ENCODE data around the gene ID2.

The ID2 gene, protein sequence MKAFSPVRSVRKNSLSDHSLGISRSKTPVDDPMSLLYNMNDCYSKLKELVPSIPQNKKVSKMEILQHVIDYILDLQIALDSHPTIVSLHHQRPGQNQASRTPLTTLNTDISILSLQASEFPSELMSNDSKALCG
- 49.7 to 354 reads per million in 2 experiments for total RNA-seq

DNA sequence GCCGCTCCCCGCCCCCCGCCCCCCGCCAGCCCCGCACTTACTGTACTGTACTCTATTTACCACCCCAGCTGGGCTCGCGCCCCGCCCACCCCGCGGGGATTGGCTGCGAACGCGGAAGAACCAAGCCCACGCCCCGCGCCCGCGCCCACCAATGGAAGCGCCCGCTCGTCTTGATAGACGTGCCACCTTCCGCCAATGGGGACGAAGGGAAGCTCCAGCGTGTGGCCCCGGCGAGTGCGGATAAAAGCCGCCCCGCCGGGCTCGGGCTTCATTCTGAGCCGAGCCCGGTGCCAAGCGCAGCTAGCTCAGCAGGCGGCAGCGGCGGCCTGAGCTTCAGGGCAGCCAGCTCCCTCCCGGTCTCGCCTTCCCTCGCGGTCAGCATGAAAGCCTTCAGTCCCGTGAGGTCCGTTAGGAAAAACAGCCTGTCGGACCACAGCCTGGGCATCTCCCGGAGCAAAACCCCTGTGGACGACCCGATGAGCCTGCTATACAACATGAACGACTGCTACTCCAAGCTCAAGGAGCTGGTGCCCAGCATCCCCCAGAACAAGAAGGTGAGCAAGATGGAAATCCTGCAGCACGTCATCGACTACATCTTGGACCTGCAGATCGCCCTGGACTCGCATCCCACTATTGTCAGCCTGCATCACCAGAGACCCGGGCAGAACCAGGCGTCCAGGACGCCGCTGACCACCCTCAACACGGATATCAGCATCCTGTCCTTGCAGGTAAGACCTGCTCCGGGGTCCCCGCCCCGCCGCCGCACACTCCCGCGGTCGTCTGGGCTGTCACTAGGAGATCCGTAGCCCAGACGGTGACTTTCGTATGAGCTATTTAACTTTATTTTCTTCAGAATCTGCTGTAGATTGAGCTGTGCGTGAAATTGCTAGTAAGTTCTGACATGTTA lies at the start of gene ID2:
Gene ID2 (plus strand): TSS at position 271 of the 907 bp plus-strand sequence. CDS start 110 bp downstream, at position 381.
- peak; percentile 94 for DNase-seq (ENCODE audit: low read depth)

DNA sequence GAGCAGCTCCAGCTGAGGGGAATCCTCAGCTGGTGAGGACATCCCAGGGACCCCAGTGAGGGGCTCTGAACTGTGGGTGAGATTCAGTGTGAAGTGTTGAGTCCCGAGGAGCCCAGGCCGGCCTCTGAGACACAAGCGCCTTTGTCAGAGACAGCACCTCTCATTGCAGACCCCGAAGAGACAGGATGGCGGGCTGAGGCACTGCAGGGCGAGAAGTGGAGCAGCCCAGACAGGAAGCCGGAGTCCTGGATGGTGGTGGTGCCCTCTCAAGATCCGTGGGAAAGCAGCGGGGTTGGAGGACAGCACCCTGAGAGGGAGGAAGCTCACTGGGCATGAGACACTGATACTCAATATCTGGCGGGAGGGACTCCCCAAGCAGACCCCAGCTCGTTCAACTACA lies 49.1 kb upstream of the ID2 start:
- no peak for DNase-seq (ENCODE audit: low read depth)

DNA sequence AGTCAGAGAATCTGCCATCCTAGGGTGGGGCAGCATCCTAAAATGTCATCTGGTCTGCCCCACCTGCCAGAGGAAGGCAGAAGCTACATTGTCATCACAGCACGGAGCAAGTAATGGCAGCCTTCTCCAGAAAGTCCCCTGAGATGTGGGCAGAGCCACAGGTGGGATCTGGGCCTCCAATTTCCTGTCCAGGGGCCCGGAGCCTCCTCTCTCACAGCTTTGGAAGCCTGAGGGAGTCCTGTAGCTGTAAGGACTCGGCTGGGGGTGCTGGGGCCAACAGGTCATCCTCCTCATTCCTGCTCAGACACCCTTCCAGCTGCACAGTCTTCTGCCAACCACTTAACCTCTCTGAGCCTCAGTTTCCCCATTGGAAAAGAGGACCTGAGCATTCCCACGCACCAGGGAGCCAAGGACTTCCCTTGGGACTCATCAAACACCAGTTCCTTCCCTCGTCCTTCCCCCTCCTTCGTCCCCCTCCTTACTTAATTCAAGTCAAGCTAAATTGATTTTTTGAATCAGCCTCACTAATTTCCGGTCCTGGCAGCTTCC lies 48.6 kb upstream of the ID2 start:
- no peak for DNase-seq (ENCODE audit: low read depth)

DNA sequence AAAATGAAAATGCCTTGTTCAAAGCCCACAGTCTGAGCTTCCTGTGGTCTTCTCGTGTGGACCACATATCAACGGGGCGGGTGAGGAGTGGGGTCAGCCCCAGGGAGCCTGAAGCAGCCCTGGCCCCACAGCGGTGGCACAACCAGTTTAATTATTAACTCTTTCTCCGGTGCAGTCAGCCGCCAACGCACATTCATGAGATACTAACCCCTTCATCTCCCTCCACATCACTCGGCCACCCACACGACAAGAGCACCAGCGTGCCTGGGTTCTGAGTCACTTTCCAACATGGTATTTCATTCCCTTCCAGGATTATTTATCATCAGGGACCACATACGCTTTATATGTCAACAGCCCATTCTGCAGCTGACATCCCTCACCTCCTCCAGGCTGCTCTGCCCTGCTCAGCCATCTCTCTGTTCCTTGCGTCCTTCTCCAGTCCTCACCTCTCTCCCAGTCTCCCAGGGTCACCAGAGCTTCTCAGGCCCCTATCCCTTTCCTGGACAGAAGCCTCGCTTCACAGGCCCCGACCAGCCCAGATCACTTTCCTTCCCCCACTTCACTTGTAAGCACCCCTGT lies 48.0 kb upstream of the ID2 start:
- no peak for DNase-seq (ENCODE audit: low read depth)

DNA sequence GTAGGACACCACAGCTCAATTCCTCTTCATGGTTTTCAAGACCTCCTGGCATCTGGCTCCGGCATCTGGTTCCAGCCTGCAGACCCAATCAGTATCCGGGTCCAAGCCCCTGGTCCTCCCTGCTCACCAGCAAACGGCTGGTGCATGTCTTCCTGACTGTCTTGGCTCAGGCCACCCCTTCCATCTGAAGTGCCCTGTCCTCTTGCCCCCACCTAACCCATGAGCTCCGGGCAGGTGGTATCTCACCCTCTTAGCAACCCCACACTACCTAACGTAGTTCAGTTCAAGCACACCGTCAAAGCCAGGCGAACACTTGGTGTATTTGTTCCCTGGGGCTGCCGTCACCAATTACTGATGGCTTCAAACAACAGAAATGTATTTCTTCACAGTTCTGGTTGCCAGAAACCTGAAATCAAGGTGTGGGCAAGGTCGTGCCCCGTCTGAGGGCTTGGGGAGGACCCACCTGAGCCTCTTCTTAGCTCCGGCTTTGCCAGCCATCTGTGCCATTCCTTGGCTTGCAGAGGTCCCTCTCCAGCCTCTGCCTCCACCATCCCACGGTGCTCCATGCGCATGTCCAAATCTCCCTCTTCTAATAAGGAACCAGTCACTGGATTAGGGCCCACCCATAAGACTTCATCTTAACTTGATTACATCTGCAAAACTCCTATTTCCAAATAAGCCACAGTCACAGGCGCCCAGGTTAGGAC lies 47.2 kb upstream of the ID2 start:
- no peak for DNase-seq (ENCODE audit: low read depth)

DNA sequence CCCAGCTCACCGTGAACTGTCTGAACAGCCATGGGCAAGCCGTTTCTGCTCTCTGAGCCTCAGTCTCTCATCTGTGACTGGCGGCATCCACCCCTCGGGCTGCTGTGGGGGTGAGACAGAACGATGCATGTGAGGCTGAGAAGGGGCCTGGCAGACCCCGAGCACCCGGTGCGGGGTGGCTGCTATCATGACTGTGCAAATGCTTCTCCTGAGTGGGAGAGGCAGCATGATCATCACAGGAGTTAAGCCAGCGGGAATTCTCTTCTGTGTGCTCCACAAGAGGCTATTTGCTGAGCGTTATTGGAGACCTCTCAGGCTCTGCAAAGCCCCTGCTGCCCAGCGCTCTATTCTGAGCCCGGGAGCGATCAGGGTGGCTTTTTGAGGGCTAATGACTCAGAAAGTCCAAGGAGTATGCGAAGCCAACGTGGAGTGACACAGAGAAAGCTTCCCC lies 45.8 kb upstream of the ID2 start:
- no peak for DNase-seq (ENCODE audit: low read depth)

DNA sequence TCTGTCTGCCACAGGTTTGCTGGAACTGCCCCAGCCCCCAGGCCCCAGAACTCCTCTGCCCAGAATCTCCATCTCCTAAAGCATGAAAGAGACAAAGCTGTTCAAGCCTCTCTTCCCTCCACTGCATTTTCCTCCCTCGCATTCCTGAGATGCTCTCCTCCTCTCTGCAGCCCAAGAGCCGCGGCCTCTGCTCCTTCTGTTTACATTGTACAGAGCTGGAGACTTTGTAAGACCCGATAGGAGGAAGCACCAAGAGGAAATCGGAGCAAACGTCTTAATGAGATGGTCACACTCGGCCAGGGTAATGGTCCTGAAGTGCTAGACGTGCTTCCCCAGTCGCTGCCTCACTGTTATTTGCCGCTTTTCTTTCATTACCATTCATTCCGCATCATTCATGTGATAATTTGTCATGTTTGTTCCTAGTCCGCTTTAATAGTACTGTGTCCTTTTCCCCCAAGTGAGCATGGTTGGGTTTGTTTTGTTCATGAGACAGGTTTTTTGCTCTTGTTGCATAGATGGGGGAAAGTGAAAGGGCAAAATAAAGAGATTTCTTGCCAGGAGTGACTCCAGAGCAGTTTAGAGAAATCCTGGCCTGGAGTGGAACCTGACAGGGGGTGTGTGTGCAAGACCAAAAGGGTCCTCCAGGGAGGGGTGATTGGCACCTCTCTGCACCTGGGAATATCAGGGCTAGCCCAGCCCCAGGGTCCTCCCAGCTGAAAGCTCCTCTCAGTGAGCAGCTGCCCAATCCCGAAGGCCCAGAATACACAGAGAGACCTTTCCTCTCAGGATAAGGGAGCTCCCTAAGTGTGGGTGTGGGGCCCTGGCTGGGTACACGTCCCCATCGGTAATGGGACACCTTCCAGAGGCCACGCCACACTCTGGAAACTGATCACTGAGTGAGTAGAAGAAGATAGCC lies 44.9 kb upstream of the ID2 start:
- no peak for DNase-seq (ENCODE audit: low read depth)

DNA sequence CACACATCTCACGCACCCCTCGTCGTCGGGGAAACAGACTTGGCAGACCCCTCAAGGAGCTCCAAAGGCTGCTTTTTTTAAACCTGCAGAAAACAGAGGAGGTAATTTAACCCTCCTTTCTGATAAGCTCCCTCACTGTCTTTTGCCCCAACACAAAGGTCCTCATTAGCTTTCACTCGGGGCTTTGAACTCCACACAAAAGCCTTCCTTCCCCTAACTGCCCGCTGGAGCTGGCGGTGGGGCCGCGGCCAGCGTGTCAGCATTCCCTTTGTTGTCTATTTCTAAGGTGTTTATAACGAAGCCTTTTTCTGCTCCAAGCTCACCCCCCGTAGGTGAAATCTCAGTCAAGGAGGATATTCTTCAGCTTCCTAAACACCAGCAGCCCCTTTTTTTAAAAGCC lies 43.5 kb upstream of the ID2 start:
- no peak for DNase-seq (ENCODE audit: low read depth)

DNA sequence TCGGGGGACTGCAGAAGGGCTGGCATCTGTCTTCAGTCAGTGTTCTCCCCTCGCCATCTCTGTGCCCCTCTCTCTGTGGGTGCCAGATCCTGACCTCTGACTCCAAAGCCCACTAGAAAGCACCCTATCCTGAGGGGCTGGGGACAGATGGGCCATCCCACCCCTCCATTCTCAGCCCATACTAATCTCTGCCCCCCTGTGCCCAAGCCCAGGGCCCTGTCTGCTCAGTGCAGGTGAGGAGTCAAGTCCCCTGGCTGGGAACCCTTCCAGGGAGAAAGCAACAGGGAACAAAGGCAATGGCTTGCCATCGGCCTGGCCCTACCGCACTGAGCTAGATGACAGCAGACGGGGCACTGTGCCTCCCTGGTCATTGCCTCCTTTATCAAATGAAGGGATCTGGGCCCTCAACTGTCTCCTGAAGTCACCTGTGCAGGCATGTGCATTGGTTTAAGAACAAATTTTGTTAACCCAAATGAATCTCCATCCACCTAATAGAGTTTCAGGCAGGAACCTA lies 42.7 kb upstream of the ID2 start:
- no peak for DNase-seq (ENCODE audit: low read depth)

DNA sequence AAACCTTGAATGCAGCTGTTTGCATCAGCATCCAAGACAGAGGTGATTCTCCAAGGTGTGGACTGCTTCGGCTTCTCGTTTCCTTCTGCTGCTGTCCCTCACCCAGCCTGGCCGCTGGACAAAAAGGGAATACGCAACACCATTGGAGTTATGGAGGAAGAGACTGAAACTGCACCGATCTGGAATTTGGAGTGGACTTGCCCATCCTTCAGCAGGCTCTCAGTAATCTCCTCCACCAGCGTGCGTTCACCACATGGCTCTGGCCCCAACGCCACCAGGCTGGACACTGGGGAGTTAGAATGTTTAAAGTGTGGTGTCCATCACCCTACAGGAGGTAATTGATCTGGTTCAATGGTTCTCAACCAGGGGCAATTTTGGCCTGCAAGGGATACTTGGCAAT lies 41.4 kb upstream of the ID2 start:
- DNase-seq (ENCODE audit: low read depth) = no peak

DNA sequence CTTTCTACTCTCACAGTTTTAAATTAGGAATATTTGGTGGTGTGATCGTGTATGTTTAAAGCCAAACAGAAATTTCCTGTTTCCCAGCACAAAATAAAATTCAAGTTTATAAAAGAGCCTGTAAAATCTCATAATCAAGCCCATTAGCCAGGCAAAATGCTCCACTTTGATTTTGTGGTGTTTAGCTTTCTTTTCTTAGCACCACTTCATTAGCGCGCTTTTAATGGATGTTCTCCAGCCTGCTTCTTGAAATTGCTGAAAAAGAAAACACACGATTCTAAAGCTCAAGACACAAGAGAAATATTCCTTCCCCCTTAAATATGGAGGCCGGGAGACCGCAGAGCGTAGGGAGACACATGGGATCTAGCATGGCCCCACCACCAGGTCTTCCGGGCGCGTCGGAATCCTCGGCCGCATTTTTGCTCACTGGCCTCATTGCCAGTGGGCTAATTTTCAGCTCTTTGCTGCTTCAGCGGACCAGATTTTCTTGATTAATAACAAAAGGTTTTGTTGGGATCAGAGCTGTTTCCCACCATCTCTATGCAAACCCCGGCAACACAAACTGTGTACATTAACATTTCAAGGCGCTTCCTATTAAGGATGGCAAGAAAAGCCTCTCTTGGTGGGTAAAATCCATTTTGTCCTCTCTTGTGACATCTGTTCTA lies 40.4 kb upstream of the ID2 start:
- DNase-seq (ENCODE audit: low read depth) = no peak

DNA sequence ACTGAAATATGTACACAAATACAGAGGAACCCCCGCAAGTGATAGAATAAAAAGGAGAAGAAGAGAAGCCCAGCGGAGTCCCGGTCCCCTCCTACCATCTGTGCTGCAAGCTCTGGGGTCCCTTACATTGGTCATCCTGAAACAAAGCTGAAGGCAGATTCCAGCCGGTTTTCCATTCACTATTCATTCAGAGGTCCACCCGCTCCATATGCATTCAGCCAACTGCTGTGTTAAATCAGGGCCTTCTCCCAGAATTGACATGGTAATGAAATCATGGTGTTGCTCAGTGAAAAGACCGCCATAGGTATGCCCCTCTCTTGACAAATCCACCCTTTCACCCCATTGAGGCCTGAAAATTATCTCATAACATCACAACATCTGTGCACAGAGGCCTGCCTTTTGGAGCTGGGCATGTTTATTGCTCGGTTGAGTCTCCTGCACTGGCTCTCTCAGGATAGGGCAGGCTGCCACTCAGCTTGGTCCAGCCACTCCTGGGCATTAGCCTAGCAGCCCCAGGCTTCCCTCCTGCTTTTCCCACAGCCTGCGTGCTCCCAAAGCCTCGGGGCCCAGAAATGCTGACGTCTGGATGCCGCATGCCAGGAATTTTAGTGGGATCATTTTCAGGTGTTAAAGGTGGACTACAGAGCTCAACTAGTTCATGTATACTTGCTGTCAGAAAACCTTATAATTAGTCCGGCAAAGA lies 39.3 kb upstream of the ID2 start:
- no peak for DNase-seq (ENCODE audit: low read depth)

DNA sequence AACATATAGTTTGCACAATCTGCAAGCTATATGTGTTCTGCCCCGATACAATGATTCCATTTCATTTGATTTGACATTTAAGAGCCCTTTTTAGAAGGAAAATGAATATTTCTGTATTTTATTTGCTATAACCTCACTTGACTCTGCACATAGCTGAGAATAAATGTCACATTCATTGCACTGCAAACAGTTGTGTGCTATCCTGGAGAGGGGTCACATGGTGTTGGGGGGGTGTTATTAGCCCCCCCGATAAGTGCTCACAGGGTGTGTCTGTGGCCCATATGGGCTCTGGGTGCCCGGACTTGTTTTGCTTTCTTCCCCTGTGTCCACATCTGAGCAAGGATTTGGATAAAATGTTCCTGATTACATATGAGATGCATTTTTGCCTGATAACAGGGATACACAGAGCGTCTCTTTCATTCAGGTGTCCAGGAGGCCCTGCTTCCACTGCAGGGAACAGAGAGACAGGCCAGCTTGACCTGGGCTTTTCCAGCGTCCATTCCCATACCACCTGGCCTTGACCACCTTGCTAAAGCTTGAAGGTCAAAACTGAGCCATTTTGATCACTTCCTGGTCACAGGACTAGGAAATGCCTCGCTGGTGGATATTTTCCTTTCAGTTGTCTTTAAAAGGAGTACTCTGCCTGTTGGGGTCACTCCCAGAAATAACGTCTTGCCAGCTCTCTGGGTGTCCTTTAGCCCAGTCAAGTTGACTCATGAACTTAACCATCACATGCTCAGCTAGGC lies 38.4 kb upstream of the ID2 start:
- DNase-seq (ENCODE audit: low read depth) = no peak

DNA sequence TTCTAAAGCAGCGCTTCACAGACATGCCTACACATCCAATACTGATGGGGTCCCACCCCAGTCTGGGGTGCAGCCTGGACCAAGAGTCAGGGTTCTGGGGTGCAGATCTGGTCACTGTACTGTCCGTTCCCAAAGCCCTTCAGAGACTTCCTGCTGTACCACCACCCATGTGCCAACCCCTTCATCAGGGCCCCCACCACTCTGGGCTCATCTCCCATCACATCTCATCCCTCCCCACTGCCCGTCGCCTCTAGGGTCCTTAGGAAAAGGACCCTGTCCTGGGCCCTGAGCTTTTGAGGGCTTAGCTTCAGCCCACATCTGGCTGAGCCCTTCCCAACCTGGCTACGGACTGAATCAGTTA lies 37.9 kb upstream of the ID2 start:
- DNase-seq (ENCODE audit: low read depth) = no peak

DNA sequence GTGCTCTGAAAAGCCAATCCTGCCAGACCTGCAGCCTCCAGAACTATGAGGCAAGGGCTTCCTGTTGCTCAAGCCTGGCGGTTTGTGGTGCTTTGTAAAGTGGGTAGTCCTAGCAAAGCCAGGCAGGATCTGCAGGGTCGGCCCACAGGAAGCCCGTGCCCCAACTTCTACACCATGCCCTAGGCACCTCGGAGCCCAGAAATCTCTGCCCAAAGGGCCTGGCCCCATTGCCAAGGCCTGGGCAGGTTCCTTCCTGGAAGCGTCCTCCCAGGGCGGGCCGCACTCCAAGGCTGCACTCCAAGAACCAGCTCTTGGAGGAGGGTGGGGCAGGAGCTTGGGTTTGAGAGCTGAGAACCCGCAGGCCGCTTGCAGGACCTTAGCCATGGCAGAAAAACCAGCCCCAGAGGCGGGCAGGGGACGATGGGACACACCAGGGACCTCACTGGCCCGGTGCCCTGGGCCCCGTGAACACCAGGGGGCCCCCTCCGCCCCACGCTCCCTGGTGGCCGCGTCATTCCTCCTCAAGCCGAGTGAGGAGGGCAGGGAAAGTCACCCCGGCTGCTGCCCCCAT lies 37.2 kb upstream of the ID2 start:
- DNase-seq (ENCODE audit: low read depth) = no peak

DNA sequence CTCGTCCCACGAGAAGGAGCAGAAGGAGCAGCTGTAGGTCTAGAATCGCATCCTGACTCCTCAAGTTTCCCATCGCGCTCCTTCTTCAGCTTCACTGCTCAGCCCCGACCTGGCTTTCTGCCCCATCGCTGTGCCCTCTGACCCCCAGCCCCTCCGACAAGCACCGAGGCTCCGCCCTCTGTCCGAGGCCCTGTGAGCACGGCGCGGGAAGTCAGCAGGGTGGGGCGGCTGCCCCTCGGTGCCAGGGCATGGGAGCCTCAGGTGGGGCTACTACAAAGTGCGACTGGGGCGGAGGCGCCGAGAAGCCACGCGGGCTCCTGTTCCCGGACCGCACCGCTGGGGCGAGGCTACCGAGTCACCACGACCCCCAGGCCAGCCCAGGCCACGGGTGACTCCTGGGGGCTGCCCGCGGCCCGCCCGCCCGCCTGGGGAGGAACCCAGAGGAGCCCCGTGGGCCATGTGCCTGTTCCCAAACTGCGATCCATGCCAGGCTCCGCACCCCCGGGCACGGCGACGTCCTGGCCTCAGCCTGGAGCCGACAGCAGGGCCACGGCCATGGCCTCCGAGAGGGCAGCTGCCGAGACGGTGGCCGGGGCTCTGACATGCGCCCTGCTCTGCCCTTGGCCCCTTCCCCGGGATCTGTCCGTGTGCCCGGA lies 36.6 kb upstream of the ID2 start:
- DNase-seq (ENCODE audit: low read depth) = no peak

DNA sequence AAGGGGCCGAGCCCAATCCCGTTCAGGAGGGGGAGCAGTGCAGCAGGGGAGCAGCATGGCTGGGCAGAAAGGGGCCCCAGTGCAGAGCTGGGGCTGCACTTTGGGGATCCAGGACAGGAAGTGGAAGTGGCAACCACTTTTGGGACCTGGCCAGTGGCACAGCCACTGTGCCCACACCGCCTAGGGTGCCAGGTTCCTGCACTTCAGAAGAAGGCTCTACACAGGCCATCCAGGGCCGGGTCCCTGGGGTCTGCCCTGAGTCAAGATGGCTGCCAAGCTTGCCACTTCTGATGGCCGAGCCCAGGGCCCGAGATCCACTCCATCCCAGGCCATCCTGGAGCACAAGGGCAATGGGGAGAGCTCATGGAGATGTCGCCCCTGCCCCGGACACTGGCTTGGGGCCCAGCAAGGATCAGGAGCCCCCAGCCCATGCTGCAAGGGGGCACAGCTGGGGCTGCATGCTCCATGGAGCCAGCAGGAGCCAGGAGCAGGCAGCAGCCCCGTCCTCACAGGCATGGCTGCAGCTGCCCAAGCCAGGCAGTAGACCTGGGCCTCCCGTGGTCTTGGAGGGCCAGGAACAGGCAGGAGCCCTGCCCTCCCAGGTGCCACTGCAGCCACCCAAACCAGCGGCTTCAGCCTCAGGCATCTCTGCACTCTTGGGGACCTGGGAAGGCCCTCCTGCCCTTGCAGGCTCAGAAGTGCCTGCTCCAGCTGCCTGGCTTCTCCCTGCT lies 35.0 kb upstream of the ID2 start:
- DNase-seq (ENCODE audit: low read depth) = no peak
